ENCODE data around the gene TOPBP1. TPM values are rescaled to one million over a fixed set of nuclear protein-coding genes. Genes with fewer than 3 reads are reported as not detected.

TOPBP1 gene
- total RNA-seq, 4 donors from 2014 or later, result 11.8 to 21.1 (median 16.9) TPM

DNA sequence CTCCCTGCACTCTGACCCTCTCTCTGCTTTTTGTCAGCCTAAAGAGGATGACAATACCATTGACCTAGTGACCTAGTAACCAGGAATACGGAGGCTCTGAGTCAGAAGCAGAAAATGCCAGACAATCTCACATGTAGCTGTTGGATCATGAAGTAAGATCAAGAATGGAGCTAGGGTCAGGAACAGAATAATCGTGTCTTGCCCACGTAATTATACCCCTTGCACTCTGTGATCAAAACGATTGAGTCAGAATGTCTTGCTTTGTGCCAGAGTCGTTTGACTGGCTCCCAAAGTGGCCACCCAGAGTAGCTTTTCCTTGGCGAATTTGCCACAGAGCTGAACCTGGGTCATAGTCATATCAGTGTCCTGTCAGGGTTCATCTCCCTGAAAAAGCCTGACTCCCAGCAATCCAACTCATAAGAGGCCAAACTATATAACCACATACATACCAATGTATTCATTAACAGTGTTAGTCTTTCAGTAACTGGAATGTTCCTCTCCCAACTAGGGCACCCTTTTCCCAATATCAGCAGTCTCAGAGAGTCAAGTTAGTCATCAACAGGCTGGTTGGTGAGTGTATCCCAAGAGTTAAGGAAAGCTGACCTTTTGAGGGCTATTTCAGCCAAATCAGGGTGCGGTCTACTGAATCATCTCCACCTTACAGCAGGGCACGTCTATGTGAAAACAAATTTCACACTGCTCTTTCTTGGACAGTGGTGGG lies 93.3 kb downstream of the TOPBP1 start:
- in situ Hi-C loops (cut with MboI; ENCODE audit: low sequenced_read_pairs in 4 of 4) (loop anchor here in 1 of 4 donors (10.0 kb wide), 1 partner anchor 844 kb away; the partner anchor contains the start of gene NPHP3), intact Hi-C loops (cut with DNase I; ENCODE audit: low total_unique reads) (no loop called here)
- Histone ChIP-seq H3K9me3 (no peaks in the 10 kb centered on the region), H3K4me3 (no peak overlapping the region), H3K27ac (no peak overlapping the region), H3K36me3 (no peaks in the 10 kb centered on the region), H3K27me3 (no peaks in the 10 kb centered on the region), H3K4me1 (peaks cover 6 to 9% of the 10 kb centered on the region in 2 donors)
- ATAC-seq (no peak), DNase-seq (no peak)
- TF ChIP-seq CTCF (IDR thresholded peaks at IDR 0.05 in 4 of 5, conservative IDR thresholded peaks at IDR 0.05 in 1 of 5) (no peak), POLR2A (IDR thresholded peaks at IDR 0.05) (no peak)

DNA sequence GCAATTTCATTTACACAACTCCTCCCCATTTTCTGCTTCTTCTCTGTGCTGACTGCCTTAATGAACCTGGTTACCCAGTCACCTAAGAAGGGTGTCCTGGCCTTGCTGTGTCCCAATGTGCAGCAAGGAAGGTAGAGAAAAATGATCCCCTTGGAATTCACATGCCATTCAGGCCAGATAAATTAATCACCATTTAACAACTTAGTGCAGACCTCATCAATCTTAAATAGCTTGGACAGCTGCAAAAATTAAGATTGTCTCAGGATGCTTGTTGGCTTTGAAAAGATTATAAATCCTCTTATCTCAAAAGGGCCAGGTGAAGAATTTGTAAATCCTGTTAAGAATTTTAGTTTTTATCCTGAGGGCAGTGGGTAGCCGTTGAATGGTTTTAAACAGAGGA lies 97.9 kb downstream of the TOPBP1 start:
- no peaks in the 10 kb centered on the region for H3K9me3 ChIP-seq
- no peaks in the 10 kb centered on the region for H3K27me3 ChIP-seq
- H3K4me1 ChIP-seq, result no peaks in the 10 kb centered on the region
- intact Hi-C loops (cut with DNase I; ENCODE audit: low total_unique reads) (no loop called here), in situ Hi-C loops (cut with MboI; ENCODE audit: low sequenced_read_pairs in 4 of 4) (loop anchor here in 1 of 4 donors (10.0 kb wide), 1 partner anchor 839 kb away; the partner anchor contains the start of gene NPHP3)
- H3K27ac ChIP-seq, result no peak overlapping the region
- no peak for TF ChIP-seq CTCF (IDR thresholded peaks at IDR 0.05 in 4 of 5, conservative IDR thresholded peaks at IDR 0.05 in 1 of 5)
- no peak for ATAC-seq
- no peaks in the 10 kb centered on the region for H3K36me3 ChIP-seq
- DNase-seq, result no peak
- H3K4me3 ChIP-seq, result no peak overlapping the region

DNA sequence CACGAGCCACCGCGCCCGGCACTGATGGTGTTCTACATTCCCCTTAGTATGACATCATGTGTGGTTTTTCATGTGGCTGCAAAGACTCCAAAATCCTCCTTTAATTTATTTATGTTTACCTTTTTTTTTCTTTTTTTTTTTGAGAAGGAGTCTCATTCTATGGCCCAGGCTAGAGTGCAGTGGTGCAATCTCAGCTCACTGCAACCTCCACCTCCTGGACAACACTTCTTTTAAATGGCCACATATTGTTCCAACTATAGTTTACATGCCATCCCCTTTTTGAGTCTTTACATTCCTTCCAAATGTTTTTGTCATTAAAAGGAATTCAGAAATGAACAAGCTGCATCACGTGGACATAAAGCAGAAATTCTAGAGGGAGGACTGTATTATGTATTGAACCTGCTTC lies 98.6 kb downstream of the TOPBP1 start:
- in situ Hi-C loops (cut with MboI; ENCODE audit: low sequenced_read_pairs in 4 of 4), result loop anchor here in 1 of 4 donors (10.0 kb wide), 1 partner anchor 838 kb away; the partner anchor contains the start of gene NPHP3

GRCh38 chr3:133562376-133562775 lies 99.4 kb downstream of the TOPBP1 start:
- in situ Hi-C loops (cut with MboI; ENCODE audit: low sequenced_read_pairs in 4 of 4), result loop anchor here in 1 of 4 donors (10.0 kb wide), 1 partner anchor 838 kb away; the partner anchor contains the start of gene NPHP3
- ATAC-seq, result no peak
- no peak overlapping the region for H3K27ac ChIP-seq
- TF ChIP-seq POLR2A (IDR thresholded peaks at IDR 0.05), result no peak
- no peak for TF ChIP-seq CTCF (IDR thresholded peaks at IDR 0.05 in 4 of 5, conservative IDR thresholded peaks at IDR 0.05 in 1 of 5)
- H3K27me3 ChIP-seq, result no peaks in the 10 kb centered on the region
- H3K9me3 ChIP-seq, result no peaks in the 10 kb centered on the region
- no peaks in the 10 kb centered on the region for H3K4me1 ChIP-seq
- no peaks in the 10 kb centered on the region for H3K36me3 ChIP-seq
- DNase-seq, result no peak
- intact Hi-C loops (cut with DNase I; ENCODE audit: low total_unique reads), result no loop called here
- no peak overlapping the region for H3K4me3 ChIP-seq

More for the DNA sequence above, 98.6 kb downstream of the TOPBP1 start:
- Histone ChIP-seq H3K4me3 (no peak overlapping the region), H3K36me3 (no peaks in the 10 kb centered on the region), H3K4me1 (no peaks in the 10 kb centered on the region), H3K27ac (no peak overlapping the region), H3K9me3 (no peaks in the 10 kb centered on the region), H3K27me3 (no peaks in the 10 kb centered on the region)
- TF ChIP-seq POLR2A (IDR thresholded peaks at IDR 0.05), result no peak
- TF ChIP-seq CTCF (IDR thresholded peaks at IDR 0.05 in 4 of 5, conservative IDR thresholded peaks at IDR 0.05 in 1 of 5), result no peak
- ATAC-seq (no peak), DNase-seq (no peak)
- intact Hi-C loops (cut with DNase I; ENCODE audit: low total_unique reads), result no loop called here

Measured in gastrocnemius medialis (tissue), 4 donors.